ENCODE data around the gene NAV1. TPM values are rescaled to one million over a fixed set of nuclear protein-coding genes. Genes with fewer than 3 reads are reported as not detected.

Gene NAV1
- total and polyA plus RNA-seq, 9 of the 15 experiments (the other 6 are each of a cell fraction or from before 2014, with no cell fraction given) = 0.91 to 16.8 (median 3.2) TPM

DNA sequence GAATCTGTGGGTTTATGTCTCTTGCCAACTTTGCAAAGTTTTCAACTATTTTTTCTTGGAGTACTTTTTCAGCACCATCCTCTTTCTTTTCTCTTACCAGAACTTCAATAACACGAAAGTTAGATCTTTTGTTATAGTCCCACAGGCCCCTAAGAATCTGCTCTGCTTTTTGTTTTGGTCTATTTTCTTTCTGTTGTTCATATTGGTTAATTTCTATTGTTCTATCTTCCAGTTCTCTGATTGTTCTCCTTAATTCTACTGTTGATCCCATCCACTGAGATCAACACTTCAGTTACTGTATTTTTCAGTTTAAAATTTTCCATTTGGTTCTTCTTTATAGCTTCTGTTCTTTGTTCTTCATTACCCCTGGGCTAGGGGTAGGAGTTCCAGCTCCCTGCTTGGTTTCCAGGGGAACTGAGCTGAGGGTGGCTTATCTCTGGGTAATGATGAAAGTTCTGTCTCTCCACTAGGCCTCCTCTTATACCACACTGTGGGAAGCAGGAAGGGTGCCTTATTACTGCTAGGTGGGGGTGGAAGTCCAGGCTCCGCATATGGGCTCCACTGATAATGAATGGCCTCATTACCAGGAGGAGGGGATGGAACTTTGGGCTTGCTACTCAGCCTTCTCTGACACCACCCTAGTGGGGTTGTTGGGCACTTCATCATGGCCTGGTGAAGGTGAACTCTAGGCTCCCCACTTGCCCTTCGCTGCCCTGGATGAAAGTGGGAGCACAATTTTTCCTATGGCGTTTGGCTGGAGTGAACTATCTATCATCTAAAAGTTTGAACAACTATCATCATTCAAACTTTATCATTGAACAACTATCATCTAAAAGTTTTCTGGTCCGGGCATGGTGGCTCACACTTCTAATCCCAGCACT lies 39.3 kb downstream of the NAV1 start (continued):
- TF ChIP-seq, protein P1, sequence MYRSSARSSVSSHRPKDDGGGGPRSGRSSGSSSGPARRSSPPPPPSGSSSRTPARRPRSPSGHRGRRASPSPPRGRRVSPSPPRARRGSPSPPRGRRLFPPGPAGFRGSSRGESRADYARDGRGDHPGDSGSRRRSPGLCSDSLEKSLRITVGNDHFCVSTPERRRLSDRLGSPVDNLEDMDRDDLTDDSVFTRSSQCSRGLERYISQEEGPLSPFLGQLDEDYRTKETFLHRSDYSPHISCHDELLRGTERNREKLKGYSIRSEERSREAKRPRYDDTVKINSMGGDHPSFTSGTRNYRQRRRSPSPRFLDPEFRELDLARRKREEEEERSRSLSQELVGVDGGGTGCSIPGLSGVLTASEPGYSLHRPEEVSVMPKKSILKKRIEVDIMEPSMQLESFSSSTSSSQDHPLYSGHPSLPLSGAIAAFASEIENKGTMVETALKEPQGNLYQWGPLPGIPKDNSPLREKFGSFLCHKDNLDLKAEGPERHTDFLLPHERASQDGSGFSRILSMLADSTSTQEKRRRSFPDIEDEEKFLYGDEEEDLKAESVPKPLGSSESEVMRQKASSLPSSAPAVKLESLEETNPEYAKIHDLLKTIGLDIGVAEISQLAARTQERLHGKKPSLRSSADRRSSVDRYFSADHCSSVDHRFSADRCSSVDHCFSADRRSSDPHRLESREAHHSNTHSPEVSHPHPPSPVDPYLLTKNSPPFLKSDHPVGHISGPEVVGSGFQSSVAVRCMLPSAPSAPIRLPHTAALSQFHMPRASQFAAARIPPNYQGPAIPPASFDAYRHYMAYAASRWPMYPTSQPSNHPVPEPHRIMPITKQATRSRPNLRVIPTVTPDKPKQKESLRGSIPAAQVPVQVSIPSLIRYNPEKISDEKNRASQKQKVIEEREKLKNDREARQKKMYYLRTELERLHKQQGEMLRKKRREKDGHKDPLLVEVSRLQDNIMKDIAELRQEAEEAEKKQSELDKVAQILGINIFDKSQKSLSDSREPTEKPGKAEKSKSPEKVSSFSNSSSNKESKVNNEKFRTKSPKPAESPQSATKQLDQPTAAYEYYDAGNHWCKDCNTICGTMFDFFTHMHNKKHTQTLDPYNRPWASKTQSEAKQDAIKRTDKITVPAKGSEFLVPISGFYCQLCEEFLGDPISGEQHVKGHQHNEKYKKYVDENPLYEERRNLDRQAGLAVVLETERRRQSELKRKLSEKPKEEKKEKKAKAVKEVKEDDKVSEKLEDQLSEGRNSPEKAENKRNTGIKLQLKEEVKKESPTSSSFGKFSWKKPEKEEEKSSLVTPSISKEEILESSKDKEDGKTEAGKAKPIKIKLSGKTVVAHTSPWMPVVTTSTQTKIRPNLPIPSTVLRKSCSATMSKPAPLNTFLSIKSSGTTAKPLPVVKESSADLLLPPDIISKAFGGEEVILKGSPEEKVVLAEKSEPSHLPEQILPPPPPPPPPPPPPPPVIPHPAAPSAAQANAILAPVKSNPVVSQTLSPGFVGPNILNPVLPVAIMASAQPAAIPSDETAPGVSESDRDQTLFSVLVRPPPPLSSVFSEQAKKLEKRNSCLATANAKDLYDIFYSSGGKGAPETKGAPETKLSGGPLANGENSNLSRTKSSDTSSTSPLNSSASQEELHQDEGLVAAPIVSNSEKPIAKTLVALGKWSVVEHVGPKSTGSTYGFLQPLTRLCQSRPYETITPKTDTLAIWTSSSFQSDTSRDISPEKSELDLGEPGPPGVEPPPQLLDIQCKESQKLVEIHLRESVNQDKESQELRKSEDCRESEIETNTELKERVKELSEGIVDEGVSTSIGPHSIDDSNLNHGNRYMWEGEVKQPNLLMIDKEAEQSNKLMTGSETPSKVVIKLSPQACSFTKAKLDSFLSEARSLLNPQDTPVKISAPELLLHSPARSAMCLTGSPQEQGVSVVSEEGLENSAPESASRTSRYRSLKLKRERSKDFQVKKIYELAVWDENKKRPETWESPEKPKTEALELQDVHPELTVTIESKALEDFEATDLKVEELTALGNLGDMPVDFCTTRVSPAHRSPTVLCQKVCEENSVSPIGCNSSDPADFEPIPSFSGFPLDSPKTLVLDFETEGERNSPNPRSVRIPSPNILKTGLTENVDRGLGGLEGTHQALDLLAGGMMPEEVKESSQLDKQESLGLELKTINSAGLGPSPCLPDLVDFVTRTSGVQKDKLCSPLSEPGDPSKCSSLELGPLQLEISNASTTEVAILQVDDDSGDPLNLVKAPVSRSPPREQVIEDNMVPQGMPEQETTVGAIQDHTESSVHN (IDR thresholded peaks at IDR 0.05; ENCODE audit: borderline replicate concordance in 1 of 2, low read depth in 1 of 2) = 0 out of 4 replicates have a peak, but pooled peaks of 1 of the 2 experiments have one; percentile 20
- TF ChIP-seq TAL1 (IDR thresholded peaks at IDR 0.05) (peak; percentile 93), CBX3 (IDR thresholded peaks at IDR 0.05; ENCODE audit: borderline replicate concordance in 1 of 2, low read length in 2 of 2) (peak in 1 of 2 experiments; percentile 92; a peak in 2 of 3 replicates), ARHGAP35 (IDR thresholded peaks at IDR 0.05; ENCODE audit: partially characterized antibody) (no peak), MYC (IDR thresholded peaks at IDR 0.05; ENCODE audit: low read depth, low read length) (peak; percentile 91), MYC (CRISPR knock-in tag; IDR thresholded peaks at IDR 0.05; ENCODE audit: borderline replicate concordance, low read depth) (no peak; the same call in 1 of the 2 replicates), ZNF217 (CRISPR knock-in tag; IDR thresholded peaks at IDR 0.05) (no peak), KAT7 (CRISPR knock-in tag; IDR thresholded peaks at IDR 0.05; ENCODE audit: borderline replicate concordance) (peak; percentile 47; the same call in 1 of the 2 replicates), NONO (IDR thresholded peaks at IDR 0.05; ENCODE audit: low read depth in 2 of 2, low read length in 1 of 2) (no peak), PRPF4 (IDR thresholded peaks at IDR 0.05; ENCODE audit: insufficient read depth, low read depth, low read length, poor library complexity, severe bottlenecking) (no peak), ASH1L (IDR thresholded peaks at IDR 0.05; ENCODE audit: borderline replicate concordance, low read depth, partially characterized antibody) (no peak), BACH1 (tag; IDR thresholded peaks at IDR 0.05) (peak; percentile 67; the same call in 1 of the 2 replicates), TEAD2 (tag; IDR thresholded peaks at IDR 0.05) (no peak), ZNF668 (CRISPR knock-in tag; IDR thresholded peaks at IDR 0.05) (no peak), MAZ (CRISPR knock-in tag; conservative IDR thresholded peaks at IDR 0.05 in 1 of 2, IDR thresholded peaks at IDR 0.05 in 1 of 2) (peak; percentile 91 to 93), MEF2D (tag; conservative IDR thresholded peaks at IDR 0.05; ENCODE audit: low read depth) (peak; percentile 84), DNMT1 (IDR thresholded peaks at IDR 0.05) (no peak)
- TF ChIP-seq, protein P2, sequence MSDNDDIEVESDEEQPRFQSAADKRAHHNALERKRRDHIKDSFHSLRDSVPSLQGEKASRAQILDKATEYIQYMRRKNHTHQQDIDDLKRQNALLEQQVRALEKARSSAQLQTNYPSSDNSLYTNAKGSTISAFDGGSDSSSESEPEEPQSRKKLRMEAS (CRISPR knock-in tag; IDR thresholded peaks at IDR 0.05) = peak; percentile 69; the same call in 1 of the 2 replicates

Measured in K562 (cell line).